H1 (cell line): ENCODE results near the gene ARHGEF19. TPM values are rescaled to one million over a fixed set of nuclear protein-coding genes. Genes with fewer than 3 reads are reported as not detected.

ENCODE experiments used
- CTCF ChIA-PET: fragments of 300-600 bp; sonication (Branson Sonifier 250); formaldehyde crosslinking; loops from one replicate; lab custom pipeline; 2021; ENCODE audit not compliant: partially characterized antibody; lab: Charles Lee
- POLR2A ChIA-PET: fragments of 300-600 bp; sonication (Branson Sonifier 250); formaldehyde crosslinking; loops from one replicate; lab custom pipeline; 2021; ENCODE audit warnings: inconsistent platforms; ENCODE audit not compliant: partially characterized antibody; lab: Charles Lee
- DNase-seq, 2 experiments: peaks; one replicate each; pipeline versions ENCODE4 v3.0.0 to v3.0.0-alpha.2; 2010 to 2022; ENCODE audit warnings: low spot score in 2 of 2, low read depth in 1 of 2, mixed read lengths in 1 of 2
- FAIRE-seq: peaks from 2 replicates; lab custom pipeline; 2011; peaks lifted over from hg19 to GRCh38; lab: Jason Lieb, UNC
- H2AFZ ChIP-seq: 2 replicates; pipeline ENCODE4 v1.8.1; 2012; ENCODE audit warnings: low read length, inconsistent platforms
- H2AK5ac ChIP-seq: 2 replicates; pipeline ENCODE4 v1.6.1; 2013; ENCODE audit warnings: low read depth, low read length
- H2BK120ac ChIP-seq: replicated peaks from 2 replicates; pipeline ENCODE3; 2013; ENCODE audit warnings: low read depth, low read length, inconsistent platforms
- H2BK12ac ChIP-seq: 2 replicates; pipeline ENCODE4 v1.6.1; 2013; ENCODE audit warnings: low read depth, low read length
- H2BK15ac ChIP-seq: 2 replicates; pipeline ENCODE4 v1.6.1; 2013; ENCODE audit warnings: low read length
- H2BK20ac ChIP-seq: 2 replicates; pipeline ENCODE4 v1.6.1; 2013; ENCODE audit warnings: low read length
- H2BK5ac ChIP-seq: 2 replicates; pipeline ENCODE4 v1.6.1; 2013; ENCODE audit warnings: low read depth, low read length
- H3K14ac ChIP-seq: 2 replicates; pipeline ENCODE4 v1.6.1; 2013; ENCODE audit warnings: inconsistent platforms; ENCODE audit not compliant: insufficient read length
- H3K18ac ChIP-seq: 2 replicates; pipeline ENCODE4 v1.6.1; 2013; ENCODE audit warnings: low read length; ENCODE audit errors: extremely low read depth
- H3K23ac ChIP-seq: 2 replicates; pipeline ENCODE4 v1.6.1; 2013; ENCODE audit warnings: inconsistent platforms; ENCODE audit not compliant: insufficient read length
- H3K23me2 ChIP-seq: 2 replicates; pipeline ENCODE4 v1.6.1; 2013; ENCODE audit warnings: low read depth, low read length
- H3K27ac ChIP-seq: 2 replicates; pipeline ENCODE4 v1.6.1; 2011; ENCODE audit warnings: low read depth, low read length, inconsistent platforms
- H3K27me3 ChIP-seq, 4 experiments: replicated peaks in 1 of 4; 1 replicate in 1 of 4; 2 replicates in 3 of 4; pipeline versions ENCODE4 v1.6.1 to v1.8.1; 2011 to 2013; ENCODE audit warnings: low read length in 3 of 4, mild to moderate bottlenecking in 3 of 4, inconsistent platforms in 2 of 4, mixed read lengths in 2 of 4, moderate library complexity in 1 of 4; ENCODE audit not compliant: control insufficient read depth in 3 of 4, insufficient read depth in 3 of 4; ENCODE audit errors: extremely low read depth in 1 of 4
- H3K36me3 ChIP-seq, 4 experiments: 2 replicates each; pipeline versions ENCODE4 v1.6.1 to v1.8.1; 2011 to 2013; ENCODE audit warnings: mild to moderate bottlenecking in 4 of 4, low read length in 3 of 4, moderate library complexity in 2 of 4, control low read depth in 1 of 4, inconsistent platforms in 1 of 4; ENCODE audit not compliant: insufficient read depth in 4 of 4, control insufficient read depth in 2 of 4
- H3K4ac ChIP-seq: replicated peaks from 2 replicates; pipeline ENCODE3; 2013; ENCODE audit warnings: low read length, low read depth, mixed read lengths, inconsistent platforms; ENCODE audit not compliant: insufficient read length
- H3K4me1 ChIP-seq, 4 experiments: replicated peaks in 1 of 4; 1 replicate in 1 of 4; 2 replicates in 3 of 4; pipeline versions ENCODE4 v1.6.1 to v1.8.1; 2011 to 2013; ENCODE audit warnings: low read length in 3 of 4, inconsistent platforms in 2 of 4, mixed read lengths in 1 of 4; ENCODE audit not compliant: insufficient read depth in 4 of 4, control insufficient read depth in 3 of 4
- H3K4me2 ChIP-seq, 2 experiments: 2 replicates each; pipeline versions ENCODE4 v1.6.1 to v1.8.1; 2011 to 2013; ENCODE audit warnings: low read depth in 2 of 2, low read length in 2 of 2, control low read depth in 1 of 2, inconsistent platforms in 1 of 2, mild to moderate bottlenecking in 1 of 2; ENCODE audit not compliant: insufficient read depth in 1 of 2
- H3K4me3 ChIP-seq, 4 experiments: fragments of 200-600, 300-600 bp in 1 of 4; sonication (generic), shearing (Covaris generic), sonication (Bioruptor Twin) in 1 of 4; 2 replicates each; pipeline versions ENCODE4 v1.5.1 to v1.8.1; 2011 to 2016; ENCODE audit warnings: low read length in 4 of 4, low read depth in 3 of 4, control low read depth in 2 of 4, inconsistent platforms in 2 of 4, mild to moderate bottlenecking in 2 of 4, mixed read lengths in 1 of 4, moderate library complexity in 1 of 4; ENCODE audit not compliant: insufficient read depth in 2 of 4; ENCODE audit errors: extremely low read depth in 1 of 4
- H3K56ac ChIP-seq: replicated peaks from 2 replicates; pipeline ENCODE3; 2013; ENCODE audit warnings: low read depth, mild to moderate bottlenecking, mixed read lengths, low read length, inconsistent platforms; ENCODE audit not compliant: insufficient read length
- H3K79me1 ChIP-seq: 2 replicates; pipeline ENCODE4 v1.6.1; 2013; ENCODE audit warnings: low read depth, low read length, control low read depth
- H3K79me2 ChIP-seq, 2 experiments: 2 replicates each; pipeline versions ENCODE4 v1.6.1 to v1.8.1; 2012 to 2013; ENCODE audit warnings: low read length in 2 of 2, mild to moderate bottlenecking in 2 of 2, inconsistent platforms in 1 of 2; ENCODE audit not compliant: insufficient read depth in 2 of 2, control insufficient read depth in 1 of 2
- H3K9ac ChIP-seq, 4 experiments: replicated peaks in 1 of 4; 1 replicate in 1 of 4; 2 replicates in 3 of 4; pipeline versions ENCODE4 v1.6.1 to v1.8.1; 2011 to 2013; ENCODE audit warnings: low read depth in 3 of 4, low read length in 3 of 4, control low read depth in 2 of 4, mild to moderate bottlenecking in 2 of 4, moderate library complexity in 2 of 4, inconsistent platforms in 1 of 4; ENCODE audit errors: extremely low read depth in 1 of 4
- H3K9me3 ChIP-seq, 2 experiments: 2 replicates each; pipeline versions ENCODE4 v1.6.1 to v1.8.1; 2012 to 2013; ENCODE audit warnings: mild to moderate bottlenecking in 2 of 2, moderate library complexity in 2 of 2, control low read depth in 1 of 2, inconsistent platforms in 1 of 2, low read depth in 1 of 2, low read length in 1 of 2, mixed read lengths in 1 of 2; ENCODE audit not compliant: insufficient read depth in 2 of 2
- H4K20me1 ChIP-seq, 2 experiments: replicated peaks in 1 of 2; 2 replicates each; pipeline versions ENCODE3 to v1.8.1; 2011 to 2013; ENCODE audit warnings: inconsistent platforms in 2 of 2, low read length in 2 of 2, mild to moderate bottlenecking in 1 of 2; ENCODE audit not compliant: insufficient read depth in 2 of 2, control insufficient read depth in 1 of 2
- H4K5ac ChIP-seq: 2 replicates; pipeline ENCODE4 v1.6.1; 2013; ENCODE audit warnings: low read length, low read depth, mixed read lengths, inconsistent platforms; ENCODE audit not compliant: insufficient read length
- H4K8ac ChIP-seq: 2 replicates; pipeline ENCODE4 v1.8.0; 2013; ENCODE audit warnings: mild to moderate bottlenecking, moderate library complexity, low read length, inconsistent platforms; ENCODE audit not compliant: insufficient read depth; ENCODE audit errors: extremely low read depth
- H4K91ac ChIP-seq: replicated peaks from 2 replicates; pipeline ENCODE3; 2013; ENCODE audit warnings: low read length, mixed read lengths, inconsistent platforms; ENCODE audit not compliant: insufficient read length
- ASH2L ChIP-seq: fragments of 200-600, 300-600 bp; sonication (generic); IDR thresholded peaks from one replicate; pipeline ENCODE4 v1.7.1; 2017; ENCODE audit warnings: low read length
- JUN ChIP-seq: IDR thresholded peaks from 2 replicates; pipeline ENCODE4 v1.6.1; 2011; ENCODE audit warnings: low read depth, mild to moderate bottlenecking, improper control_type of control experiment, low read length
- POLR2A ChIP-seq, 2 experiments: IDR thresholded peaks; 1 replicate in 1 of 2; 2 replicates in 1 of 2; pipeline ENCODE4 v1.6.1; 2011; ENCODE audit warnings: low read depth in 2 of 2, low read length in 2 of 2, mild to moderate bottlenecking in 2 of 2; ENCODE audit errors: control extremely low read depth in 1 of 2
- SP4 ChIP-seq: IDR thresholded peaks from 2 replicates; pipeline ENCODE4 v1.6.1; 2012; ENCODE audit warnings: low read length, inconsistent platforms
- TBP ChIP-seq: IDR thresholded peaks from 2 replicates; pipeline ENCODE4 v1.6.1; 2011; ENCODE audit warnings: low read depth, low read length, improper control_type of control experiment
- WGBS, 2 experiments: shearing (Covaris generic) in 1 of 2; methylation state at CpG; one replicate each; pipeline versions ENCODE4 v1.1.6 to v1.1.7; 2013 to 2015; ENCODE audit warnings: low lambda C conversion rate in 2 of 2, mixed read lengths in 2 of 2, inconsistent platforms in 1 of 2, low coverage in 1 of 2, missing lambda C conversion rate in 1 of 2; ENCODE audit not compliant: insufficient replicate concordance in 2 of 2, insufficient coverage in 1 of 2, insufficient read length in 1 of 2; ENCODE audit errors: extremely low coverage in 1 of 2, missing lambda C conversion rate in 1 of 2; 5-methylcytosine and 5-hydroxymethylcytosine counted together
- polyA plus RNA-seq, 7 experiments: library from polyadenylated mRNA; depleted of rRNA in 3 of 7; stranded (reverse) in 5 of 7; unstranded in 2 of 7; fragments of >200 nt in 5 of 7; fragments of 200-250 nt in 2 of 7; gene quantifications; 1 replicate in 5 of 7; 2 replicates in 1 of 7; 4 replicates in 1 of 7; pipeline versions ENCODE4 v1.2.1 to v1.2.3, GENCODE V29; 2011 to 2013; ENCODE audit warnings: missing spikeins in 2 of 7, mixed read lengths in 2 of 7
- total RNA-seq: library from RNA; stranded (reverse); fragmentation: NEBNext Ultra II Directional; extraction: Animal tissue kit (Norgen Biotek cat#: 25700); gene quantifications from 2 replicates; pipeline ENCODE4 v1.2.1, GENCODE V29; 2021

Gene ARHGEF19
- total and polyA plus RNA-seq, 2 of the 8 experiments (the other 6 are each of a cell fraction or from before 2014, with no cell fraction given), result 47.5 to 56.4 TPM

GRCh38 chr1:16162163-16162822, 50.2 kb downstream of the ARHGEF19 start:
- Histone ChIP-seq H4K8ac (no peak overlapping the region; the same call in 1 of the 2 replicates), H3K36me3 (no peaks in the 10 kb centered on the region), H3K56ac (peak overlapping the region; percentile 54), H2BK5ac (peak overlapping the region; percentile 60; the same call in 1 of the 2 replicates), H2AFZ (no peak overlapping the region), H3K4me2 (peak overlapping the region; percentile 64 to 80), H3K9me3 (no peaks in the 10 kb centered on the region), H3K4me1 (peaks cover 3 to 16% (median 7%) of the 10 kb centered on the region in 4 experiments), H3K4me3 (peak overlapping the region in 3 of 4 experiments; percentile 25 to 53 (median 42); a peak in 5 of 8 replicates), H3K79me1 (no peaks in the 10 kb centered on the region), H3K9ac (no peak overlapping the region; a peak in 1 of 7 replicates), H3K23me2 (peaks cover 6% of the 10 kb centered on the region; the same call in 1 of the 2 replicates), H4K20me1 (no peaks in the 10 kb centered on the region), H2BK12ac (peak overlapping the region; percentile 90; the same call in 1 of the 2 replicates), H4K91ac (peak overlapping the region; percentile 73), H3K79me2 (no peaks in the 10 kb centered on the region), H3K27ac (no peak overlapping the region), H2BK15ac (peak overlapping the region; percentile 95; the same call in 1 of the 2 replicates), H2BK120ac (peak overlapping the region; percentile 69), H3K23ac (no peak overlapping the region), H3K14ac (no peak overlapping the region), H3K27me3 (peaks cover 0 to 3% (median 1%) of the 10 kb centered on the region in 4 experiments; a peak in 1 of 7 replicates), H4K5ac (no peak overlapping the region), H3K18ac (peak overlapping the region; percentile 93), H2AK5ac (no peak overlapping the region), H3K4ac (peak overlapping the region; percentile 65), H2BK20ac (no peak overlapping the region)
- ChIA-PET POLR2A (interaction anchor here (0.7 to 9.1 kb wide), 11 partner anchors 9 to 78 kb away, joined by 3 to 104 read pairs (median 3); partner anchors contain the start of gene EPHA2), CTCF (interaction anchor here (0.9 to 6.8 kb wide), 8 partner anchors 9 to 82 kb away, joined by 3 to 70 read pairs (median 3); partner anchors contain the start of gene EPHA2)
- WGBS, 2 experiments, result 15% methylated on average over 32 of the region's 32 CpGs; no CpG with 5 or more reads in 1 of the 2 experiments
- FAIRE-seq, result no peak
- TF ChIP-seq SP4 (no peak), ASH2L (peak; percentile 17), TBP (no peak; the same call in 1 of the 2 replicates), JUN (no peak), POLR2A (IDR thresholded peaks at IDR 0.05; ENCODE audit: control extremely low read depth in 1 of 2, low read depth in 2 of 2, low read length in 2 of 2) (no peak)
- peak; percentile 64 to 87 for DNase-seq
